GM23338 (cell line): ENCODE results near the gene CFAP74. TPM values are rescaled to one million over a fixed set of nuclear protein-coding genes. Genes with fewer than 3 reads are reported as not detected.

Experiments used
- ATAC-seq: fragments of 200-7000 bp; cut with Tn5 transposase; 3 replicates; pipeline ENCODE4 v1.9.1; 2020
- DNase-seq: peaks from one replicate; pipeline ENCODE4 v3.0.0-alpha.2; 2015; ENCODE audit warnings: low spot score
- H2AFZ ChIP-seq: fragments of 200-600 bp; sonication (generic); 2 replicates; pipeline ENCODE4 v1.8.0; 2016; ENCODE audit warnings: antibody characterized with exemption, mild to moderate bottlenecking, moderate library complexity
- H3F3A ChIP-seq: fragments of 200-600 bp; sonication (generic); replicated peaks from 2 replicates; pipeline ENCODE4 v1.8.0; 2017; ENCODE audit warnings: antibody characterized with exemption, mixed run types, low read depth
- H3K27ac ChIP-seq: fragments of 200-600 bp; sonication (generic); 2 replicates; pipeline ENCODE4 v1.6.1; 2016; ENCODE audit warnings: low read depth
- H3K27me3 ChIP-seq: fragments of 200-600 bp; sonication (generic); 2 replicates; pipeline ENCODE4 v1.8.0; 2016; ENCODE audit warnings: mild to moderate bottlenecking, mixed run types, moderate library complexity; ENCODE audit not compliant: insufficient read depth
- H3K36me3 ChIP-seq: fragments of 200-600 bp; sonication (generic); 2 replicates; pipeline ENCODE4 v1.8.0; 2016; ENCODE audit warnings: mild to moderate bottlenecking; ENCODE audit not compliant: insufficient read depth
- H3K4me1 ChIP-seq: fragments of 200-600 bp; sonication (generic); 2 replicates; pipeline ENCODE4 v1.8.0; 2016; ENCODE audit warnings: mild to moderate bottlenecking, moderate library complexity; ENCODE audit not compliant: insufficient read depth
- H3K4me2 ChIP-seq: fragments of 200-600 bp; sonication (generic); 2 replicates; pipeline ENCODE4 v1.7.1; 2017; ENCODE audit warnings: mixed run types
- H3K4me3 ChIP-seq: fragments of 200-600 bp; sonication (generic); 2 replicates; pipeline ENCODE4 v1.6.1; 2016; ENCODE audit warnings: mixed run types
- H3K79me2 ChIP-seq: fragments of 200-600 bp; sonication (generic); replicated peaks from 2 replicates; pipeline ENCODE4 v1.8.0; 2017; ENCODE audit warnings: mild to moderate bottlenecking; ENCODE audit not compliant: insufficient read depth
- H3K9me2 ChIP-seq: fragments of 200-600 bp; sonication (generic); 2 replicates; pipeline ENCODE4 v1.8.0; 2017; ENCODE audit not compliant: insufficient read depth
- H4K20me1 ChIP-seq: fragments of 200-600 bp; sonication (generic); replicated peaks from 2 replicates; pipeline ENCODE4 v1.8.0; 2017; ENCODE audit warnings: mild to moderate bottlenecking; ENCODE audit not compliant: insufficient read depth
- H3K27ac Mint-ChIP-seq: 2 replicates; pipeline ENCODE4 v1.8.0; 2020; ENCODE audit warnings: inconsistent platforms, mild to moderate bottlenecking, moderate library complexity, mixed read lengths
- H3K27me3 Mint-ChIP-seq: 3 replicates; pipeline ENCODE4 v1.8.0; 2022; ENCODE audit warnings: low read depth, mild to moderate bottlenecking, moderate library complexity, mixed read lengths, inconsistent platforms; ENCODE audit not compliant: insufficient read depth, poor library complexity
- H3K36me3 Mint-ChIP-seq: 3 replicates; pipeline ENCODE4 v1.8.0; 2021; ENCODE audit warnings: low read depth, mild to moderate bottlenecking, inconsistent platforms, moderate library complexity, mixed read lengths
- H3K4me1 Mint-ChIP-seq: 3 replicates; pipeline ENCODE4 v1.8.0; 2020; ENCODE audit warnings: mild to moderate bottlenecking, inconsistent platforms, mixed read lengths
- H3K4me3 Mint-ChIP-seq: 3 replicates; pipeline ENCODE4 v1.8.0; 2021; ENCODE audit warnings: moderate library complexity, mild to moderate bottlenecking, inconsistent platforms, mixed read lengths
- H3K9me3 Mint-ChIP-seq: 3 replicates; pipeline ENCODE4 v1.8.0; 2020; ENCODE audit warnings: moderate library complexity, mild to moderate bottlenecking, inconsistent platforms, mixed read lengths
- CREB1 ChIP-seq: fragments of 250-450 bp; sonication (Bioruptor Pico); IDR thresholded peaks from 2 replicates; pipeline ENCODE4 v1.5.0; 2020; ENCODE audit warnings: low read depth, mild to moderate bottlenecking, moderate library complexity
- CTCF ChIP-seq, 2 experiments: fragments of 200-600 bp in 1 of 2; sonication (generic) in 1 of 2; conservative IDR thresholded peaks; 2 replicates each; pipeline versions ENCODE4 v1.5.1 to v1.6.1; 2016 to 2017; ENCODE audit warnings: antibody characterized with exemption in 2 of 2, low read depth in 2 of 2, mild to moderate bottlenecking in 2 of 2, moderate library complexity in 1 of 2
- EZH2 ChIP-seq: fragments of 200-600 bp; sonication (generic); IDR thresholded peaks from one replicate; pipeline ENCODE4 v1.8.0; 2017; ENCODE audit warnings: antibody characterized with exemption, mild to moderate bottlenecking, low read depth; ENCODE audit not compliant: unreplicated experiment
- EZH2phosphoT487 ChIP-seq: fragments of 200-600 bp; sonication (generic); IDR thresholded peaks from one replicate; pipeline ENCODE4 v1.8.1; 2018; ENCODE audit warnings: antibody characterized with exemption; ENCODE audit not compliant: unreplicated experiment
- JUNB ChIP-seq: IDR thresholded peaks from one replicate; pipeline ENCODE4 v1.6.1; 2016; ENCODE audit warnings: antibody characterized with exemption; ENCODE audit not compliant: unreplicated experiment
- NANOG ChIP-seq: IDR thresholded peaks from 2 replicates; pipeline ENCODE4 v1.6.1; 2016; ENCODE audit warnings: antibody characterized with exemption, borderline replicate concordance
- POLR2AphosphoS5 ChIP-seq: IDR thresholded peaks from 2 replicates; pipeline ENCODE4 v1.6.1; 2016; ENCODE audit warnings: antibody characterized with exemption, low read depth
- REST ChIP-seq: IDR thresholded peaks from one replicate; pipeline ENCODE4 v1.6.1; 2018; ENCODE audit warnings: antibody characterized with exemption; ENCODE audit not compliant: unreplicated experiment
- STAT1 ChIP-seq: IDR thresholded peaks from one replicate; pipeline ENCODE4 v1.6.1; 2016; ENCODE audit warnings: antibody characterized with exemption; ENCODE audit not compliant: unreplicated experiment
- ZNF114 ChIP-seq: fragments of 250-450 bp; sonication (Bioruptor Pico); IDR thresholded peaks from 2 replicates; pipeline ENCODE4 v1.5.0; 2020; ENCODE audit warnings: mild to moderate bottlenecking, moderate library complexity
- ZNF331 ChIP-seq: fragments of 250-450 bp; sonication (Bioruptor Pico); IDR thresholded peaks from 2 replicates; pipeline ENCODE4 v1.5.0; 2020; ENCODE audit warnings: low read depth, mild to moderate bottlenecking, moderate library complexity
- ZNF462 ChIP-seq: fragments of 250-450 bp; sonication (Bioruptor Pico); IDR thresholded peaks from 2 replicates; pipeline ENCODE4 v1.5.0; 2020; ENCODE audit warnings: mild to moderate bottlenecking, moderate library complexity
- polyA plus RNA-seq: library from polyadenylated mRNA; unstranded; fragments of >200 nt; fragmentation: Nextera tagmentation; extraction: Ambion mirVana; gene quantifications from 2 replicates; pipeline ENCODE4 v1.2.1, GENCODE V29; 2016
- total RNA-seq: library from RNA; depleted of rRNA; stranded (reverse); fragments of >200 nt; shearing (Covaris generic); gene quantifications from 2 replicates; pipeline ENCODE4 v1.2.3, GENCODE V29; 2014
- TF ChIP-seq, protein P1 (sequence below): IDR thresholded peaks from 2 replicates; pipeline ENCODE4 v1.6.1; 2016; ENCODE audit warnings: antibody characterized with exemption

The CFAP74 gene
- total and polyA plus RNA-seq, 2 experiments from 2014 or later: 0.21 TPM; not detected in 1

GRCh38 chr1:2025491-2025981 lies 21.9 kb upstream of the CFAP74 start:
- H3K27ac ChIP-seq: no peak overlapping the region
- H3K36me3 ChIP-seq: no peaks in the 10 kb centered on the region
- Mint-ChIP-seq H3K4me3 (no peak overlapping the region), H3K27ac (no peak overlapping the region), H3K27me3 (peaks cover 17% of the 10 kb centered on the region), H3K4me1 (no peaks in the 10 kb centered on the region), H3K36me3 (no peaks in the 10 kb centered on the region), H3K9me3 (no peaks in the 10 kb centered on the region)
- no peak for TF ChIP-seq NANOG
- TF ChIP-seq ZNF331 (CRISPR knock-in tag): no peak
- TF ChIP-seq STAT1: no peak
- no peak for TF ChIP-seq ZNF114 (CRISPR knock-in tag)
- no peak for TF ChIP-seq CTCF (conservative IDR thresholded peaks at IDR 0.05; ENCODE audit: low read depth in 2 of 2)
- TF ChIP-seq, protein P1, sequence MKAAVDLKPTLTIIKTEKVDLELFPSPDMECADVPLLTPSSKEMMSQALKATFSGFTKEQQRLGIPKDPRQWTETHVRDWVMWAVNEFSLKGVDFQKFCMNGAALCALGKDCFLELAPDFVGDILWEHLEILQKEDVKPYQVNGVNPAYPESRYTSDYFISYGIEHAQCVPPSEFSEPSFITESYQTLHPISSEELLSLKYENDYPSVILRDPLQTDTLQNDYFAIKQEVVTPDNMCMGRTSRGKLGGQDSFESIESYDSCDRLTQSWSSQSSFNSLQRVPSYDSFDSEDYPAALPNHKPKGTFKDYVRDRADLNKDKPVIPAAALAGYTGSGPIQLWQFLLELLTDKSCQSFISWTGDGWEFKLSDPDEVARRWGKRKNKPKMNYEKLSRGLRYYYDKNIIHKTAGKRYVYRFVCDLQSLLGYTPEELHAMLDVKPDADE: no peak
- no peak for TF ChIP-seq REST
- TF ChIP-seq ZNF462 (CRISPR knock-in tag): no peak
- TF ChIP-seq JUNB: no peak
- no peak for TF ChIP-seq EZH2
- TF ChIP-seq EZH2phosphoT487: no peak
- no peak for TF ChIP-seq POLR2AphosphoS5
- no peak for TF ChIP-seq CREB1 (CRISPR knock-in tag)
- no peaks in the 10 kb centered on the region for H3K79me2 ChIP-seq
- peaks cover 5% of the 10 kb centered on the region; the same call in 1 of the 2 replicates for H3K27me3 ChIP-seq
- no peaks in the 10 kb centered on the region for H3K4me1 ChIP-seq
- no peaks in the 10 kb centered on the region for H3F3A ChIP-seq
- no peak overlapping the region for H3K4me2 ChIP-seq
- no peak overlapping the region for H2AFZ ChIP-seq
- H4K20me1 ChIP-seq: no peaks in the 10 kb centered on the region
- H3K9me2 ChIP-seq: no peaks in the 10 kb centered on the region
- DNase-seq: no peak
- no peak overlapping the region for H3K4me3 ChIP-seq
- no peak for ATAC-seq
